DOHH2 (cell line): ENCODE results near the gene ODC1.

ENCODE experiments used
- H3F3A ChIP-seq: fragments of 200-600 bp; sonication (generic), shearing (Covaris generic); 2 replicates; pipeline ENCODE4 v1.6.0; 2016; ENCODE audit warnings: antibody characterized with exemption, mild to moderate bottlenecking; ENCODE audit not compliant: control insufficient read depth, insufficient read depth
- H3K27ac ChIP-seq: fragments of 200-600 bp; sonication (generic); 2 replicates; pipeline ENCODE4 v1.5.1; 2014; ENCODE audit warnings: low read depth, mild to moderate bottlenecking, low read length, moderate library complexity
- H3K27me3 ChIP-seq: fragments of 200-600 bp; sonication (generic); 2 replicates; pipeline ENCODE4 v1.6.1; 2014; ENCODE audit warnings: mild to moderate bottlenecking, low read length, mixed read lengths; ENCODE audit not compliant: control insufficient read depth
- H3K36me3 ChIP-seq: fragments of 200-600 bp; sonication (generic); 2 replicates; pipeline ENCODE4 v1.6.1; 2014; ENCODE audit warnings: mild to moderate bottlenecking, low read length, moderate library complexity, mixed read lengths; ENCODE audit not compliant: control insufficient read depth
- H3K4me1 ChIP-seq: fragments of 200-600 bp; sonication (generic); 2 replicates; pipeline ENCODE4 v1.6.1; 2014; ENCODE audit warnings: mild to moderate bottlenecking, low read length, mixed read lengths; ENCODE audit not compliant: control insufficient read depth
- H3K4me2 ChIP-seq: fragments of 200-600 bp; sonication (generic); 2 replicates; pipeline ENCODE4 v1.6.0; 2014; ENCODE audit warnings: mild to moderate bottlenecking, low read length, moderate library complexity
- H3K4me3 ChIP-seq: fragments of 200-600 bp; sonication (generic); 2 replicates; pipeline ENCODE4 v1.5.1; 2014; ENCODE audit warnings: mild to moderate bottlenecking, low read length, mixed read lengths
- H3K79me2 ChIP-seq: fragments of 200-600 bp; sonication (generic); 2 replicates; pipeline ENCODE4 v1.6.1; 2014; ENCODE audit warnings: mild to moderate bottlenecking, low read length, mixed read lengths; ENCODE audit not compliant: control insufficient read depth
- H3K9me2 ChIP-seq: fragments of 200-600 bp; sonication (generic); replicated peaks from 2 replicates; pipeline ENCODE4 v1.6.1; 2014; ENCODE audit warnings: mild to moderate bottlenecking, low read length, mixed read lengths; ENCODE audit not compliant: control insufficient read depth
- H3K9me3 ChIP-seq: fragments of 200-600 bp; sonication (generic); 2 replicates; pipeline ENCODE4 v1.6.1; 2014; ENCODE audit warnings: antibody characterized with exemption, low read length, mixed read lengths; ENCODE audit not compliant: control insufficient read depth, insufficient read depth
- H4K20me1 ChIP-seq: fragments of 200-600 bp; sonication (generic); 2 replicates; pipeline ENCODE4 v1.6.0; 2014; ENCODE audit warnings: low read depth, mild to moderate bottlenecking, antibody characterized with exemption, low read length, moderate library complexity; ENCODE audit not compliant: control insufficient read depth, insufficient read depth
- EZH2phosphoT487 ChIP-seq: fragments of 200-600 bp; sonication (generic); IDR thresholded peaks from 2 replicates; pipeline ENCODE4 v1.6.1; 2017; ENCODE audit warnings: borderline replicate concordance, mild to moderate bottlenecking, antibody characterized with exemption, low read length, moderate library complexity, mixed read lengths
- TF ChIP-seq, protein P1 (sequence below): fragments of 200-600 bp; sonication (generic); IDR thresholded peaks from one replicate; pipeline ENCODE4 v1.5.1; 2014; ENCODE audit warnings: antibody characterized with exemption, mild to moderate bottlenecking, low read depth, low read length; ENCODE audit not compliant: poor library complexity, severe bottlenecking

The ODC1 gene

GRCh38 chr2:10400568-10400977 is 47.6 kb downstream of the ODC1 start:
- Histone ChIP-seq H3K36me3 (no peaks in the 10 kb centered on the region), H3K9me2 (no peaks in the 10 kb centered on the region), H3K9me3 (no peaks in the 10 kb centered on the region; the same call in 1 of the 2 replicates), H3K27me3 (no peaks in the 10 kb centered on the region), H3K27ac (no peak overlapping the region), H3K4me2 (no peak overlapping the region), H4K20me1 (no peaks in the 10 kb centered on the region), H3K4me1 (peaks cover 7% of the 10 kb centered on the region), H3F3A (no peaks in the 10 kb centered on the region), H3K4me3 (no peak overlapping the region), H3K79me2 (no peaks in the 10 kb centered on the region)
- TF ChIP-seq EZH2phosphoT487 = no peak
- TF ChIP-seq, protein P1, sequence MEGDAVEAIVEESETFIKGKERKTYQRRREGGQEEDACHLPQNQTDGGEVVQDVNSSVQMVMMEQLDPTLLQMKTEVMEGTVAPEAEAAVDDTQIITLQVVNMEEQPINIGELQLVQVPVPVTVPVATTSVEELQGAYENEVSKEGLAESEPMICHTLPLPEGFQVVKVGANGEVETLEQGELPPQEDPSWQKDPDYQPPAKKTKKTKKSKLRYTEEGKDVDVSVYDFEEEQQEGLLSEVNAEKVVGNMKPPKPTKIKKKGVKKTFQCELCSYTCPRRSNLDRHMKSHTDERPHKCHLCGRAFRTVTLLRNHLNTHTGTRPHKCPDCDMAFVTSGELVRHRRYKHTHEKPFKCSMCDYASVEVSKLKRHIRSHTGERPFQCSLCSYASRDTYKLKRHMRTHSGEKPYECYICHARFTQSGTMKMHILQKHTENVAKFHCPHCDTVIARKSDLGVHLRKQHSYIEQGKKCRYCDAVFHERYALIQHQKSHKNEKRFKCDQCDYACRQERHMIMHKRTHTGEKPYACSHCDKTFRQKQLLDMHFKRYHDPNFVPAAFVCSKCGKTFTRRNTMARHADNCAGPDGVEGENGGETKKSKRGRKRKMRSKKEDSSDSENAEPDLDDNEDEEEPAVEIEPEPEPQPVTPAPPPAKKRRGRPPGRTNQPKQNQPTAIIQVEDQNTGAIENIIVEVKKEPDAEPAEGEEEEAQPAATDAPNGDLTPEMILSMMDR = no peak

DNA sequence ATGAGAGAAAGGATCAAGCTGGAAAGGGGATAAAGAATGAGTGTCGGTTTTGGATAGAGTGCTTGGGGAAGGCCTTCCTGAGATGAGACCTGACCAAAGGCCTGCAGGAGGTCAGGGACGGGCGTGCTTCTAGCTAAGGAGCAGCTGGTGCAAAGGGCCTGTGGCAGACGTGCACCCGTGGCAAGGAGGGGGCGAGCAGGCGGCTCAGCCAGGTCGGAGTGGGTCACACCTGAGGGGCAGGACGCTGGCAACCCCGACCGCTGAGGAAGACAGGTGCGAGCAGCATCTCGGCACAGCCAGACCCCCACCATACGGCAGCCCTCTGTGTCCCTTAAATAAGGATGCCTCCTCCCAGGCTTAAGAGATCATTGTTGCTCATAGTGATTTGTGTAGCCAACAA is 48.1 kb downstream of the ODC1 start:
- no peaks in the 10 kb centered on the region for H3K9me2 ChIP-seq
- peaks cover 7% of the 10 kb centered on the region for H3K4me1 ChIP-seq
- no peak overlapping the region for H3K4me2 ChIP-seq
- no peak for TF ChIP-seq EZH2phosphoT487
- TF ChIP-seq, protein P1 = no peak
- no peaks in the 10 kb centered on the region for H3K79me2 ChIP-seq
- H3K9me3 ChIP-seq = no peaks in the 10 kb centered on the region; the same call in 1 of the 2 replicates
- H3K4me3 ChIP-seq = no peak overlapping the region
- no peaks in the 10 kb centered on the region for H3K36me3 ChIP-seq
- no peaks in the 10 kb centered on the region for H3F3A ChIP-seq
- H3K27me3 ChIP-seq = no peaks in the 10 kb centered on the region
- no peaks in the 10 kb centered on the region for H4K20me1 ChIP-seq
- H3K27ac ChIP-seq = no peak overlapping the region

- no peak overlapping the region for H3K27ac ChIP-seq
- peaks cover 7% of the 10 kb centered on the region for H3K4me1 ChIP-seq
- no peak for TF ChIP-seq EZH2phosphoT487
- TF ChIP-seq, protein P1 = no peak
- H3K9me3 ChIP-seq = no peaks in the 10 kb centered on the region; the same call in 1 of the 2 replicates
- no peaks in the 10 kb centered on the region for H3K9me2 ChIP-seq
- no peak overlapping the region for H3K4me2 ChIP-seq
- no peaks in the 10 kb centered on the region for H3K79me2 ChIP-seq
- no peaks in the 10 kb centered on the region for H3K27me3 ChIP-seq
- no peaks in the 10 kb centered on the region for H4K20me1 ChIP-seq
- H3K4me3 ChIP-seq = no peak overlapping the region
- no peaks in the 10 kb centered on the region for H3K36me3 ChIP-seq
- H3F3A ChIP-seq = no peaks in the 10 kb centered on the region
Measured at GRCh38 chr2:10399358-10399757, 48.8 kb downstream of the ODC1 start.
